Smooth muscle cell (in vitro differentiated cells): ENCODE measurements around the gene KCTD19. TPM values are rescaled to one million over a fixed set of nuclear protein-coding genes. Genes with fewer than 3 reads are reported as not detected.

ENCODE experiments used
- DNase-seq: peaks from one replicate; lab custom pipeline; 2025; ENCODE audit not compliant: unreplicated experiment; lab: John Stamatoyannopoulos, UW
- H2AFZ ChIP-seq: fragments of 200-600 bp; sonication (generic); 2 replicates; pipeline ENCODE4 v1.6.0; 2016; ENCODE audit warnings: antibody characterized with exemption, low read depth, mild to moderate bottlenecking
- H3F3A ChIP-seq: fragments of 200-600 bp; sonication (generic); 2 replicates; pipeline ENCODE4 v1.6.0; 2017; ENCODE audit warnings: antibody characterized with exemption, low read depth
- H3K27ac ChIP-seq: fragments of 200-600 bp; sonication (generic); 2 replicates; pipeline ENCODE4 v1.5.1; 2016; ENCODE audit warnings: low read depth, mild to moderate bottlenecking
- H3K27me3 ChIP-seq: fragments of 200-600 bp; sonication (generic); 2 replicates; pipeline ENCODE4 v1.6.1; 2016; ENCODE audit warnings: low read depth, mild to moderate bottlenecking
- H3K36me3 ChIP-seq: fragments of 200-600 bp; sonication (generic); 2 replicates; pipeline ENCODE4 v1.5.1; 2016; ENCODE audit warnings: low read depth
- H3K4me1 ChIP-seq: fragments of 200-600 bp; sonication (generic); 2 replicates; pipeline ENCODE4 v1.5.1; 2016; ENCODE audit warnings: low read depth
- H3K4me2 ChIP-seq: fragments of 200-600 bp; sonication (generic); 2 replicates; pipeline ENCODE4 v1.6.0; 2016; ENCODE audit warnings: mild to moderate bottlenecking
- H3K4me3 ChIP-seq: fragments of 200-600 bp; sonication (generic); 2 replicates; pipeline ENCODE4 v1.5.1; 2016; ENCODE audit warnings: mild to moderate bottlenecking
- H3K79me2 ChIP-seq: fragments of 200-600 bp; sonication (generic); 2 replicates; pipeline ENCODE4 v1.6.0; 2016; ENCODE audit warnings: low read depth, mild to moderate bottlenecking
- H3K9ac ChIP-seq: fragments of 200-600 bp; sonication (generic); 2 replicates; pipeline ENCODE4 v1.6.0; 2016; ENCODE audit warnings: low read depth
- H3K9me3 ChIP-seq: fragments of 200-600 bp; sonication (generic); replicated peaks from 2 replicates; pipeline ENCODE4 v1.5.1; 2016; ENCODE audit warnings: low read depth
- H4K20me1 ChIP-seq: fragments of 200-600 bp; sonication (generic); 2 replicates; pipeline ENCODE4 v1.6.0; 2016; ENCODE audit warnings: low read depth
- CTCF ChIP-seq: fragments of 200-600 bp; sonication (generic); IDR thresholded peaks from 2 replicates; pipeline ENCODE4 v1.5.1; 2017; ENCODE audit warnings: borderline replicate concordance, mild to moderate bottlenecking, antibody characterized with exemption; ENCODE audit not compliant: insufficient read depth, poor library complexity, severe bottlenecking
- WGBS: methylation state at CpG from one replicate; pipeline ENCODE4 v1.1.7; 2016; ENCODE audit warnings: low lambda C conversion rate; 5-methylcytosine and 5-hydroxymethylcytosine counted together
- polyA plus RNA-seq: library from polyadenylated mRNA; unstranded; fragments of >200 nt; fragmentation: Nextera tagmentation; extraction: Ambion mirVana; gene quantifications from 2 replicates; pipeline ENCODE4 v1.2.1, GENCODE V29; 2016
- total RNA-seq: library from RNA; depleted of rRNA; stranded (reverse); fragments of >200 nt; gene quantifications from 2 replicates; pipeline ENCODE4 v1.2.3, GENCODE V29; 2014

KCTD19 gene
- total and polyA plus RNA-seq, 2 experiments from 2014 or later = 0.04 to 0.49 TPM

- Histone ChIP-seq H3K27ac (no peak overlapping the region), H3K4me2 (no peak overlapping the region), H3K36me3 (no peaks in the 10 kb centered on the region), H3K9ac (no peak overlapping the region), H3K4me1 (no peaks in the 10 kb centered on the region), H3K4me3 (no peak overlapping the region), H3F3A (peaks cover 8% of the 10 kb centered on the region), H3K9me3 (no peaks in the 10 kb centered on the region), H4K20me1 (no peaks in the 10 kb centered on the region), H2AFZ (no peak overlapping the region), H3K27me3 (no peaks in the 10 kb centered on the region), H3K79me2 (no peaks in the 10 kb centered on the region)
- no peak for DNase-seq
- 91% methylated on average over 13 of the region's 13 CpGs for WGBS
- TF ChIP-seq CTCF = no peak
These were observed 21.1 kb downstream of the KCTD19 start for GRCh38 chr16:67305216-67306071.

GRCh38 chr16:67304020-67304419, 22.5 kb downstream of the KCTD19 start:
- H3K79me2 ChIP-seq = no peaks in the 10 kb centered on the region
- H3F3A ChIP-seq = no peaks in the 10 kb centered on the region
- 59% methylated on average over 1 of the region's 1 CpG for WGBS
- H3K36me3 ChIP-seq = no peaks in the 10 kb centered on the region
- TF ChIP-seq CTCF = no peak
- H4K20me1 ChIP-seq = no peaks in the 10 kb centered on the region
- no peak overlapping the region for H3K4me3 ChIP-seq
- no peaks in the 10 kb centered on the region for H3K27me3 ChIP-seq
- DNase-seq = no peak
- no peak overlapping the region for H3K27ac ChIP-seq
- no peak overlapping the region for H3K4me2 ChIP-seq
- H3K4me1 ChIP-seq = no peaks in the 10 kb centered on the region
- H2AFZ ChIP-seq = no peak overlapping the region
- H3K9ac ChIP-seq = no peak overlapping the region
- H3K9me3 ChIP-seq = no peaks in the 10 kb centered on the region

GRCh38 chr16:67302970-67303369, 23.6 kb downstream of the KCTD19 start:
- no peak overlapping the region for H2AFZ ChIP-seq
- no peaks in the 10 kb centered on the region for H3K36me3 ChIP-seq
- DNase-seq = no peak
- no peak overlapping the region for H3K4me2 ChIP-seq
- no peaks in the 10 kb centered on the region for H3K27me3 ChIP-seq
- H3K9ac ChIP-seq = no peak overlapping the region
- H4K20me1 ChIP-seq = no peaks in the 10 kb centered on the region
- 92% methylated on average over 8 of the region's 8 CpGs for WGBS
- H3F3A ChIP-seq = no peaks in the 10 kb centered on the region
- TF ChIP-seq CTCF = no peak
- H3K9me3 ChIP-seq = no peaks in the 10 kb centered on the region
- no peak overlapping the region for H3K27ac ChIP-seq
- H3K4me3 ChIP-seq = no peak overlapping the region
- no peaks in the 10 kb centered on the region for H3K4me1 ChIP-seq
- no peaks in the 10 kb centered on the region for H3K79me2 ChIP-seq

- no peaks in the 10 kb centered on the region for H3K79me2 ChIP-seq
- no peaks in the 10 kb centered on the region for H3K36me3 ChIP-seq
- no peak overlapping the region for H3K27ac ChIP-seq
- no peaks in the 10 kb centered on the region for H3K27me3 ChIP-seq
- DNase-seq = no peak
- TF ChIP-seq CTCF = no peak
- H3K9me3 ChIP-seq = no peaks in the 10 kb centered on the region
- no peak overlapping the region for H3K9ac ChIP-seq
- no peak overlapping the region for H2AFZ ChIP-seq
- H3K4me1 ChIP-seq = no peaks in the 10 kb centered on the region
- WGBS = 91% methylated on average over 7 of the region's 7 CpGs
- H3F3A ChIP-seq = no peaks in the 10 kb centered on the region
- no peak overlapping the region for H3K4me3 ChIP-seq
- no peaks in the 10 kb centered on the region for H4K20me1 ChIP-seq
- no peak overlapping the region for H3K4me2 ChIP-seq
These were observed 24.5 kb downstream of the KCTD19 start for GRCh38 chr16:67302076-67302475.
